ENCODE results near the gene CLCF1. TPM values are rescaled to one million over a fixed set of nuclear protein-coding genes. Genes with fewer than 3 reads are reported as not detected.

Gene CLCF1
- total and polyA plus RNA-seq, 2 of the 13 experiments (the other 11 are each of a cell fraction or from before 2014, with no cell fraction given) = 0.49 to 0.78 TPM

- TF ChIP-seq, protein P1, sequence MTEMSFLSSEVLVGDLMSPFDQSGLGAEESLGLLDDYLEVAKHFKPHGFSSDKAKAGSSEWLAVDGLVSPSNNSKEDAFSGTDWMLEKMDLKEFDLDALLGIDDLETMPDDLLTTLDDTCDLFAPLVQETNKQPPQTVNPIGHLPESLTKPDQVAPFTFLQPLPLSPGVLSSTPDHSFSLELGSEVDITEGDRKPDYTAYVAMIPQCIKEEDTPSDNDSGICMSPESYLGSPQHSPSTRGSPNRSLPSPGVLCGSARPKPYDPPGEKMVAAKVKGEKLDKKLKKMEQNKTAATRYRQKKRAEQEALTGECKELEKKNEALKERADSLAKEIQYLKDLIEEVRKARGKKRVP (CRISPR knock-in tag; IDR thresholded peaks at IDR 0.05) = no peak; a peak in 1 of 4 replicates
- TF ChIP-seq IRX3 (CRISPR knock-in tag; IDR thresholded peaks at IDR 0.05; ENCODE audit: borderline replicate concordance, low read depth) (no peak), THAP7 (CRISPR knock-in tag; IDR thresholded peaks at IDR 0.05) (no peak), STAT5B (CRISPR knock-in tag; IDR thresholded peaks at IDR 0.05) (no peak), ZNF205 (CRISPR knock-in tag; IDR thresholded peaks at IDR 0.05) (no peak), TEAD2 (CRISPR knock-in tag; IDR thresholded peaks at IDR 0.05) (no peak), PBX2 (CRISPR knock-in tag; IDR thresholded peaks at IDR 0.05) (no peak), ZNF879 (CRISPR knock-in tag; IDR thresholded peaks at IDR 0.05) (no peak), GATAD2A (CRISPR knock-in tag; IDR thresholded peaks at IDR 0.05) (peak; percentile 70), ARID2 (CRISPR knock-in tag; IDR thresholded peaks at IDR 0.05; ENCODE audit: borderline replicate concordance) (0 out of 2 replicates have a peak, but pooled peaks have one; percentile 16), ZNF550 (CRISPR knock-in tag; IDR thresholded peaks at IDR 0.05; ENCODE audit: borderline replicate concordance) (no peak), RFXAP (CRISPR knock-in tag; IDR thresholded peaks at IDR 0.05; ENCODE audit: borderline replicate concordance) (peak; percentile 16; the same call in 1 of the 2 replicates), PHF20 (CRISPR knock-in tag; IDR thresholded peaks at IDR 0.05) (peak; percentile 68; the same call in 1 of the 2 replicates), SOX6 (IDR thresholded peaks at IDR 0.05) (no peak), SOX6 (CRISPR knock-in tag; IDR thresholded peaks at IDR 0.05) (peak; percentile 70), JARID2 (CRISPR knock-in tag; IDR thresholded peaks at IDR 0.05; ENCODE audit: insufficient replicate concordance) (no peak), PTBP1 (IDR thresholded peaks at IDR 0.05; ENCODE audit: low read depth, low read length, poor library complexity, severe bottlenecking) (no peak), ZNF34 (CRISPR knock-in tag; IDR thresholded peaks at IDR 0.05; ENCODE audit: borderline replicate concordance) (no peak), ZNF264 (CRISPR knock-in tag; IDR thresholded peaks at IDR 0.05) (no peak), PHF5A (CRISPR knock-in tag; IDR thresholded peaks at IDR 0.05; ENCODE audit: low read depth, unreplicated experiment) (no peak), TOE1 (CRISPR knock-in tag; IDR thresholded peaks at IDR 0.05) (no peak), HOXD1 (CRISPR knock-in tag; IDR thresholded peaks at IDR 0.05) (peak; percentile 83; the same call in 1 of the 2 replicates), PAX8 (CRISPR knock-in tag; IDR thresholded peaks at IDR 0.05; ENCODE audit: borderline replicate concordance) (no peak), ZBTB7A (CRISPR knock-in tag; IDR thresholded peaks at IDR 0.05) (no peak; the same call in 1 of the 2 replicates), SETDB1 (CRISPR knock-in tag; IDR thresholded peaks at IDR 0.05; ENCODE audit: borderline replicate concordance) (no peak), ZNF788 (CRISPR knock-in tag; IDR thresholded peaks at IDR 0.05; ENCODE audit: borderline replicate concordance) (peak; percentile 95)
- TF ChIP-seq, protein P2, sequence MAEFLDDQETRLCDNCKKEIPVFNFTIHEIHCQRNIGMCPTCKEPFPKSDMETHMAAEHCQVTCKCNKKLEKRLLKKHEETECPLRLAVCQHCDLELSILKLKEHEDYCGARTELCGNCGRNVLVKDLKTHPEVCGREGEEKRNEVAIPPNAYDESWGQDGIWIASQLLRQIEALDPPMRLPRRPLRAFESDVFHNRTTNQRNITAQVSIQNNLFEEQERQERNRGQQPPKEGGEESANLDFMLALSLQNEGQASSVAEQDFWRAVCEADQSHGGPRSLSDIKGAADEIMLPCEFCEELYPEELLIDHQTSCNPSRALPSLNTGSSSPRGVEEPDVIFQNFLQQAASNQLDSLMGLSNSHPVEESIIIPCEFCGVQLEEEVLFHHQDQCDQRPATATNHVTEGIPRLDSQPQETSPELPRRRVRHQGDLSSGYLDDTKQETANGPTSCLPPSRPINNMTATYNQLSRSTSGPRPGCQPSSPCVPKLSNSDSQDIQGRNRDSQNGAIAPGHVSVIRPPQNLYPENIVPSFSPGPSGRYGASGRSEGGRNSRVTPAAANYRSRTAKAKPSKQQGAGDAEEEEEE (CRISPR knock-in tag; IDR thresholded peaks at IDR 0.05; ENCODE audit: borderline replicate concordance) = no peak; the same call in 1 of the 2 replicates
Observed at GRCh38 chr11:67317205-67317887, 56.1 kb downstream of the CLCF1 start (continued).

All from HepG2 (cell line).